Thoracic aorta (tissue), 2 donors: ENCODE measurements around the gene URB2. TPM values are rescaled to one million over a fixed set of nuclear protein-coding genes. Genes with fewer than 3 reads are reported as not detected.
A peak's percentile ranks its signal among the peaks of the same experiment; 100 is the strongest.
"Not testable (repeated sequence)": the region's sequence is repeated elsewhere in the genome, so short reads cannot be mapped to it uniquely, and the experiment has no call there.

ENCODE experiments used
- ATAC-seq: fragments of 150-250 bp; one replicate; pipeline ENCODE4 v1.8.0; 2017; ENCODE audit warnings: low read depth; ENCODE audit not compliant: insufficient number of reproducible peaks, low FRiP score
- DNase-seq: peaks from one replicate; pipeline ENCODE4 v3.0.0-alpha.2; 2020; ENCODE audit warnings: low spot score
- H3K27ac ChIP-seq, 2 donors: fragments of 200-600 bp; sonication (generic); 1 replicate in 1 of 2; 2 replicates in 1 of 2; pipeline ENCODE4 v1.5.1; 2016; ENCODE audit warnings: mild to moderate bottlenecking in 2 of 2, moderate library complexity in 2 of 2
- H3K27me3 ChIP-seq: fragments of 200-600 bp; sonication (generic); replicated peaks from 2 replicates; pipeline ENCODE4 v1.6.0; 2016; ENCODE audit warnings: mild to moderate bottlenecking; ENCODE audit not compliant: insufficient read depth
- H3K36me3 ChIP-seq: fragments of 200-600 bp; sonication (generic); one replicate; pipeline ENCODE4 v1.5.1; 2016
- H3K4me1 ChIP-seq, 2 donors: fragments of 200-600 bp; sonication (generic); 1 replicate in 1 of 2; 2 replicates in 1 of 2; pipeline versions ENCODE4 v1.5.1 to v1.6.0; 2016; ENCODE audit warnings: low read depth in 2 of 2, mild to moderate bottlenecking in 1 of 2; ENCODE audit not compliant: control insufficient read depth in 1 of 2
- H3K4me3 ChIP-seq: fragments of 200-600 bp; sonication (generic); 2 replicates; pipeline ENCODE4 v1.5.1; 2016; ENCODE audit warnings: mild to moderate bottlenecking
- H3K9me3 ChIP-seq: fragments of 200-600 bp; sonication (generic); 2 replicates; pipeline ENCODE4 v1.5.1; 2016
- CTCF ChIP-seq: fragments of 200-600 bp; sonication (generic); IDR thresholded peaks from one replicate; pipeline ENCODE4 v1.5.1; 2019; ENCODE audit warnings: antibody characterized with exemption
- total RNA-seq, 2 donors: library from RNA; depleted of rRNA; stranded (reverse); fragments of >200 nt; gene quantifications; one replicate each; pipeline versions ENCODE4 v1.1.0 to v1.2.3, GENCODE V29; 2016

Gene URB2
- total RNA-seq, 2 donors from 2014 or later = 8.5 to 26.9 TPM

DNA sequence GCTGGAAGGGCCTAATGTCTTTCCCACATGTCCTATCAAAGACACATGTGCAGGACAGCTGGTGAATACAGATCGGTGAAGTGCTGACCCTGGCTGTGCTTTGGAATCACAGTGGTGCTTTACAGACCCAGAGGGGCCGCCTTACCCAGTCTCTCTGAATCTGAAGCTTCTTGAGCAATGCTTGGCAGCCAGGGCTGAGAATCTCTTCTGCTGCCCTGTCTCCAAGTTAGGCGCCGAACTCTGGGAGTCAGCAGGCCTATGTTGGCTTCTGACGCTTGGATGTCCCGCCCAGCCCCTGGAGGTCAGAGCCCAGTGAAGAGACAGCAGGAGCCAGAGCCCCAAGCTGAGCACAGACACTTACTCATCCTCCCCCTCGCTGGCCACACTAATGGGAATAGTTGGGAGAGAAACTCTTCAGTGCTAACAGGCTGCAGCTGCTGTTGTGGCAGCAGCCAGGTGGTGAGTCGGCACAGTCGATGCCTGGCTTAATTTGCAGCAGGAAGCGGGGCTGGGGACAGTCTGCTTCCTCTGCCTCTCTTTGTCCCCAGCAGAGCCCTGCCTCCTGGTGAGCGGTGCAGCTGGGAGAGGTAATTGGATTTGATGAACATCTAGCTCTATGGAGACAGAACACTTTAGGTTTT is 68.1 kb downstream of the URB2 start:
- no peaks in the 10 kb centered on the region for H3K36me3 ChIP-seq
- ATAC-seq (no peak), DNase-seq (peak; percentile 7)

DNA sequence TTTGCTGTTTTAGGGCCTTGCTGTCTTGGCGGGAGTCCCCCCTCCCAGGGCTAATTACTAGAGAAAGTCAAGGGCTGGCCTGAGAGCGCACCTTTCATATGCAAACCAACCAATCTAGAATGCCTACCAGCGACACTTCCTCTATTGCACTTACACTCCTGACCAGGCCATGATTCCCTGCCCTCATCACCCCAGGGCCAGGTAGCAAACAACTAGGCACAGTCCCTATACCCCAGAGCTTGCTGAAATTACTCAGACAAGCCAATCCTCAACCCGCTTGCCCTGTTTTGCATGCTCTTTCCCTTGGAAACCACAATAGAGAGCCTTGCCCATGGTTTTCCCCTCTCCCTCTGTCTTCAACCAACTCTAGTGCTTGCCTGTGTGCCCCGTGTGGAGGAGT is 70.3 kb downstream of the URB2 start:
- Histone ChIP-seq H3K4me3 (no peak overlapping the region), H3K9me3 (no peaks in the 10 kb centered on the region), H3K27me3 (no peaks in the 10 kb centered on the region), H3K36me3 (no peaks in the 10 kb centered on the region), H3K4me1 (peaks cover 0 to 15% of the 10 kb centered on the region in 2 donors), H3K27ac (no peak overlapping the region)
- DNase-seq (no peak), ATAC-seq (no peak)
- TF ChIP-seq CTCF = no peak

More for the DNA sequence above, 68.1 kb downstream of the URB2 start:
- H3K4me1 ChIP-seq = peaks cover 0 to 1% of the 10 kb centered on the region in 2 donors
- no peaks in the 10 kb centered on the region for H3K27me3 ChIP-seq
- no peaks in the 10 kb centered on the region for H3K9me3 ChIP-seq
- no peak overlapping the region for H3K27ac ChIP-seq
- no peak overlapping the region for H3K4me3 ChIP-seq
- no peak for TF ChIP-seq CTCF

DNA sequence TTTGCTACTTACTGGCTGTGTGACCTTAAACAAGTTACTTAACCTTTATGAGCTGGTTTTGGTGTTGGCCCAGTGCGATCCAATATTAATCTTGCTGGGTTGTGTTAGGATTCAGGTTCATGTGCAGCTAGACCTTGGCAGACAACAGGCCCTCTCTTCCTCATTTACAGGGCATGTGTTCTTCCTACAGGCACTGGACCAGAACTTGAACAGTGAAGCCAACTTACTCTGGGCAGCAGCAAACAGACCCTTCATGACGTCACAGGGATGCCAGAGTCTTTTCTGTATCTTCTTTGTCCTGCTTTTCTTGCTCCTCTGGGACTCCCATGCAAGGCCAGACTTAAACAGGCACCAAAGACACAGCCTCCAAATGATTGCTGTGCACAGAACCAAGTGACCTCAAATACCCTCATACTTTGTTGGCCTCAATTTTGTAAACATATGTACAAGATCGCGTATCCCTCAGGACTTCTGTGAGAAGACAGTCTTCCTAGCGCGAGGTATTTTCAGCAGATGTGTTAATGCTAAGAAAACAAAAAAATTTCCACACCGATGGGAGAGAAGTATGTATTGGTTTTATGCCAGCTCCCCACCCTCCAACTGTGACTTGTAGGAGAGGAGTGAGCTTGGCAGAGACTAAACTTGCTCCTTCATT is 73.7 kb downstream of the URB2 start:
- TF ChIP-seq CTCF = no peak
- no peaks in the 10 kb centered on the region for H3K9me3 ChIP-seq
- no peaks in the 10 kb centered on the region for H3K36me3 ChIP-seq
- no peaks in the 10 kb centered on the region for H3K27me3 ChIP-seq
- H3K27ac ChIP-seq = no peak overlapping the region
- peaks cover 0 to 15% of the 10 kb centered on the region in 2 donors for H3K4me1 ChIP-seq
- DNase-seq (no peak), ATAC-seq (no peak)
- H3K4me3 ChIP-seq = no peak overlapping the region

DNA sequence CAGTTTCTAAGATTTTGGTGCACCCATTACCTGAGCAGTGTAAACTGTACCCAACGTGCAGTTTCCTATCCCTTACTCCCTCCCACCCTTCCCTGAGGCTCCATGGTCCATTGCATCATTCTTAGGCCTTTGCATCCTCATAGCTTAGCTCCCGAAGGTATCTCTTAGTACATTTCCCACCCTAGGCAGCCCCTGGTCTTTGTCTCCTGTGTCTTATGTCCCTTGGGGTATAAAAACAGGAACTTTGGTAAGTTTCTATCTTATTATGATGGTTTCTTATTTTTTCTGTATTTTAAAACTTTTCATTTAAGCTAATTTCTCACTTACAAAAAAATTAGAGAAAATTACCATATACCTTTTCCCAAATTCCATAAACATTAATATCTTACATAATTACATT is 78.1 kb downstream of the URB2 start:
- TF ChIP-seq CTCF = no peak
- no peak for DNase-seq
- ATAC-seq = no peak

GRCh38 chr1:229705152-229705551 is 79.1 kb downstream of the URB2 start:
- not testable (repeated sequence) for H3K27me3 ChIP-seq, H3K27ac ChIP-seq, H3K4me1 ChIP-seq, H3K4me3 ChIP-seq, DNase-seq, H3K9me3 ChIP-seq, ATAC-seq, H3K36me3 ChIP-seq

More for the DNA sequence above, 78.1 kb downstream of the URB2 start:
- Histone ChIP-seq H3K27me3 (no peaks in the 10 kb centered on the region), H3K36me3 (no peaks in the 10 kb centered on the region), H3K9me3 (no peaks in the 10 kb centered on the region), H3K4me3 (no peak overlapping the region), H3K4me1 (peaks cover 0 to 14% of the 10 kb centered on the region in 2 donors), H3K27ac (no peak overlapping the region)

GRCh38 chr1:229707127-229707526 is 81.1 kb downstream of the URB2 start:
- DNase-seq, H3K9me3 ChIP-seq, H3K36me3 ChIP-seq: not testable (repeated sequence)

More at GRCh38 chr1:229707127-229707526, 81.1 kb downstream of the URB2 start:
- not testable (repeated sequence) for H3K27ac ChIP-seq, H3K4me3 ChIP-seq, H3K27me3 ChIP-seq, ATAC-seq, H3K4me1 ChIP-seq
